Measurements from ENCODE around the gene ACVR1C. TPM values are rescaled to one million over a fixed set of nuclear protein-coding genes. Genes with fewer than 3 reads are reported as not detected.

The ACVR1C gene
- total RNA-seq, 1 experiment from 2014 or later: not detected

GRCh38 chr2:157480182-157480961, 148.3 kb downstream of the ACVR1C start:
- no peaks in the 10 kb centered on the region for H3K27me3 ChIP-seq (ENCODE audit: control insufficient read depth, insufficient read depth, low read length)
- intact Hi-C loops (cut with micrococcal nuclease; ENCODE audit: unreplicated experiment): loop anchor here (10.0 kb wide), 1 partner anchor 176 kb away; no protein-coding TSS in a partner anchor
- no peak for DNase-seq (ENCODE audit: low read depth, low spot score)
- no peaks in the 10 kb centered on the region for H3K9me3 ChIP-seq (ENCODE audit: control insufficient read depth, insufficient read depth, low read depth, low read length)
- H3K36me3 ChIP-seq (ENCODE audit: control insufficient read depth, insufficient read depth, low read length): no peaks in the 10 kb centered on the region
- no TSS peak for BruUV-seq (replicated peaks)
- TF ChIP-seq SIN3A (IDR thresholded peaks at IDR 0.05; ENCODE audit: borderline replicate concordance, insufficient read depth, low read depth, low read length) (no peak), TCF7L2 (IDR thresholded peaks at IDR 0.05; ENCODE audit: low read depth, low read length) (no peak), CTCF (IDR thresholded peaks at IDR 0.05) (no peak), POLR2AphosphoS5 (IDR thresholded peaks at IDR 0.05; ENCODE audit: low read depth, low read length) (no peak)
- TF ChIP-seq, protein P1, sequence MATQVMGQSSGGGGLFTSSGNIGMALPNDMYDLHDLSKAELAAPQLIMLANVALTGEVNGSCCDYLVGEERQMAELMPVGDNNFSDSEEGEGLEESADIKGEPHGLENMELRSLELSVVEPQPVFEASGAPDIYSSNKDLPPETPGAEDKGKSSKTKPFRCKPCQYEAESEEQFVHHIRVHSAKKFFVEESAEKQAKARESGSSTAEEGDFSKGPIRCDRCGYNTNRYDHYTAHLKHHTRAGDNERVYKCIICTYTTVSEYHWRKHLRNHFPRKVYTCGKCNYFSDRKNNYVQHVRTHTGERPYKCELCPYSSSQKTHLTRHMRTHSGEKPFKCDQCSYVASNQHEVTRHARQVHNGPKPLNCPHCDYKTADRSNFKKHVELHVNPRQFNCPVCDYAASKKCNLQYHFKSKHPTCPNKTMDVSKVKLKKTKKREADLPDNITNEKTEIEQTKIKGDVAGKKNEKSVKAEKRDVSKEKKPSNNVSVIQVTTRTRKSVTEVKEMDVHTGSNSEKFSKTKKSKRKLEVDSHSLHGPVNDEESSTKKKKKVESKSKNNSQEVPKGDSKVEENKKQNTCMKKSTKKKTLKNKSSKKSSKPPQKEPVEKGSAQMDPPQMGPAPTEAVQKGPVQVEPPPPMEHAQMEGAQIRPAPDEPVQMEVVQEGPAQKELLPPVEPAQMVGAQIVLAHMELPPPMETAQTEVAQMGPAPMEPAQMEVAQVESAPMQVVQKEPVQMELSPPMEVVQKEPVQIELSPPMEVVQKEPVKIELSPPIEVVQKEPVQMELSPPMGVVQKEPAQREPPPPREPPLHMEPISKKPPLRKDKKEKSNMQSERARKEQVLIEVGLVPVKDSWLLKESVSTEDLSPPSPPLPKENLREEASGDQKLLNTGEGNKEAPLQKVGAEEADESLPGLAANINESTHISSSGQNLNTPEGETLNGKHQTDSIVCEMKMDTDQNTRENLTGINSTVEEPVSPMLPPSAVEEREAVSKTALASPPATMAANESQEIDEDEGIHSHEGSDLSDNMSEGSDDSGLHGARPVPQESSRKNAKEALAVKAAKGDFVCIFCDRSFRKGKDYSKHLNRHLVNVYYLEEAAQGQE (IDR thresholded peaks at IDR 0.05; ENCODE audit: insufficient read depth in 1 of 2, low read depth in 2 of 2, low read length in 1 of 2): no peak
- H3K4me1 ChIP-seq (ENCODE audit: control insufficient read depth, insufficient read depth, low read length): no peaks in the 10 kb centered on the region
- in situ Hi-C loops (cut with HindIII; ENCODE audit: low pct_unique_long_range_greater_than_20kb, low sequenced_read_pairs): no loop called here
- no peak for ATAC-seq
- ChIA-PET POLR2A (no interaction called here), CTCF (no interaction called here)
- no peak overlapping the region for H3K4me3 ChIP-seq (ENCODE audit: low read depth in 2 of 2, low read length in 2 of 2)
- no peak overlapping the region for H3K27ac ChIP-seq (ENCODE audit: low read length)

DNA sequence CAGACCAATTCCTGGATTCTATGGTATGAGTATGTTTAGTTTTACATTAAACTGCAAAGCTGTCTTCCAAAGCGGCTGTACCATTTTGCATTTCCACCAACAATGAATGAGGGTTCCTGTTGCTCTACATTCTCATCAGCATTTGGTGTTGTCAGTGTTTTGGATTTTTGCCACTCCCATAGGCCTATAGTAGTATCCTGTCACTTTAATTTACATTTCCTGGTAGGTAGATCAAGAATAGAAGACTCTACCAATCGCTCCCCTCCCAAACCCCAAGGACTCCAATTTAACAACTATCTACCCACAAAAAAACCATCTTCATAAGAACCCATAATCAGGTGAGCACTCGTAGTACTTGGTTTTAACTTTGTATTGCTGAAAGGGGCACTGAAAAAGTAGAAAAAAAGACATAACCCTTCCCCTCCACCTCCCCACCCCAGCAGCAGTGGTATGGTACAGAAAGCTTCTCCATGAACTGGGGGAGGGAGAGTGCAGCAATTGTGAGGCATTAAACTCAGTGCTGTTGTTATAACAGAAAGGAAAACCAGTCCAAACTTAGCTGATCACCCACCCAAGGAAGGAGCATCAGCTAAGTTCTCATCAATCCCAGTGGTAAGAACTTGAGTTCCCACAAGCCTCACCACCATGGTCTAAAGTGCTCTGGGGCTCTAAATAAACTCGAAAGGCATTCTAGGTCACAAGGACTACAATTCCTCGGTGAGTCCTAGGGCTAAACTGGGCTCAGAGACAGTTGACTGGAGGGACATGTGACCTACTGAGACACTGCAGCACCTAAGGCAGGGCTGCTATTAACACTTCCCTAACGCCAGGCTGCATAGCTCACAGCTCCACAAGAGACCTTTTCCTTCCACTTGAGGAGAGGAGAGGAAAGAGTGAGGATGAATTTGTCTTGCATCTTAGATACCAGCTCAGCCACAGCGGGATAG, 149.3 kb downstream of the ACVR1C start:
- no TSS peak for BruUV-seq (replicated peaks)
- H3K27me3 ChIP-seq (ENCODE audit: control insufficient read depth, insufficient read depth, low read length): no peaks in the 10 kb centered on the region
- no peaks in the 10 kb centered on the region for H3K4me1 ChIP-seq (ENCODE audit: control insufficient read depth, insufficient read depth, low read length)
- ChIA-PET CTCF (no interaction called here), POLR2A (no interaction called here)
- DNase-seq (ENCODE audit: low read depth, low spot score): no peak
- H3K4me3 ChIP-seq (ENCODE audit: low read depth in 2 of 2, low read length in 2 of 2): no peak overlapping the region
- in situ Hi-C loops (cut with HindIII; ENCODE audit: low pct_unique_long_range_greater_than_20kb, low sequenced_read_pairs): no loop called here
- no peaks in the 10 kb centered on the region for H3K36me3 ChIP-seq (ENCODE audit: control insufficient read depth, insufficient read depth, low read length)
- TF ChIP-seq TCF7L2 (IDR thresholded peaks at IDR 0.05; ENCODE audit: low read depth, low read length) (no peak), POLR2AphosphoS5 (IDR thresholded peaks at IDR 0.05; ENCODE audit: low read depth, low read length) (no peak), SIN3A (IDR thresholded peaks at IDR 0.05; ENCODE audit: borderline replicate concordance, insufficient read depth, low read depth, low read length) (no peak), CTCF (IDR thresholded peaks at IDR 0.05) (no peak)
- TF ChIP-seq, protein P1 (IDR thresholded peaks at IDR 0.05; ENCODE audit: insufficient read depth in 1 of 2, low read depth in 2 of 2, low read length in 1 of 2): no peak
- intact Hi-C loops (cut with micrococcal nuclease; ENCODE audit: unreplicated experiment): loop anchor here (10.0 kb wide), 1 partner anchor 175 kb away; no protein-coding TSS in a partner anchor
- H3K27ac ChIP-seq (ENCODE audit: low read length): no peak overlapping the region
- no peaks in the 10 kb centered on the region for H3K9me3 ChIP-seq (ENCODE audit: control insufficient read depth, insufficient read depth, low read depth, low read length)
- no peak for ATAC-seq
